ENCODE results near the gene ATRIP. TPM values are rescaled to one million over a fixed set of nuclear protein-coding genes. Genes with fewer than 3 reads are reported as not detected.

The ATRIP gene
- total and polyA plus RNA-seq, 10 of the 15 experiments (the other 5 are each of a cell fraction or from before 2014, with no cell fraction given), result 1.4 to 16.0 (median 10.1) TPM

GRCh38 chr3:48429317-48429959 is 17.1 kb upstream of the ATRIP start (continued):
- TF ChIP-seq RAD21 (IDR thresholded peaks at IDR 0.05; ENCODE audit: insufficient read depth, low read depth, low read length) (no peak), ATF3 (IDR thresholded peaks at IDR 0.05; ENCODE audit: borderline replicate concordance, extremely low read depth, low read depth, low read length) (no peak), BHLHE40 (IDR thresholded peaks at IDR 0.05; ENCODE audit: borderline replicate concordance in 1 of 2, low read depth in 2 of 2, low read length in 1 of 2) (peak in 1 of 2 experiments; percentile 55; a peak in 2 of 4 replicates), PML (IDR thresholded peaks at IDR 0.05; ENCODE audit: low read length) (no peak), NKRF (conservative IDR thresholded peaks at IDR 0.05) (peak; percentile 62; the same call in 1 of the 2 replicates), EGR1 (IDR thresholded peaks at IDR 0.05; ENCODE audit: borderline replicate concordance in 1 of 2, low read depth in 2 of 2, low read length in 2 of 2) (peak in 1 of 2 experiments; percentile 86; a peak in 2 of 3 replicates), EED (IDR thresholded peaks at IDR 0.05; ENCODE audit: low read depth) (no peak), CUX1 (IDR thresholded peaks at IDR 0.05; ENCODE audit: insufficient replicate concordance, low read depth, low read length) (no peak), NR2C2 (IDR thresholded peaks at IDR 0.05; ENCODE audit: borderline replicate concordance, control insufficient read depth, insufficient read length, low read depth) (no peak), RUNX3 (IDR thresholded peaks at IDR 0.05; ENCODE audit: low read length) (no peak), ASH2L (IDR thresholded peaks at IDR 0.05; ENCODE audit: borderline replicate concordance, low read depth) (no peak), PAX5 (IDR thresholded peaks at IDR 0.05; ENCODE audit: borderline replicate concordance, low read depth, low read length) (0 out of 2 replicates have a peak, but pooled peaks have one; percentile 9), IRF4 (IDR thresholded peaks at IDR 0.05; ENCODE audit: low read depth, low read length) (no peak), CHD4 (IDR thresholded peaks at IDR 0.05) (no peak), POU2F2 (IDR thresholded peaks at IDR 0.05; ENCODE audit: borderline replicate concordance, low read depth, low read length) (no peak), SMAD1 (IDR thresholded peaks at IDR 0.05; ENCODE audit: low read depth, partially characterized antibody) (no peak), SREBF1 (IDR thresholded peaks at IDR 0.05; ENCODE audit: low read length) (no peak), E2F8 (IDR thresholded peaks at IDR 0.05; ENCODE audit: low read depth, partially characterized antibody) (no peak), ATF7 (IDR thresholded peaks at IDR 0.05; ENCODE audit: low read depth) (no peak)

All from GM12878 (cell line).